Measurements from ENCODE around the gene COMMD9.
A peak's percentile ranks its signal among the peaks of the same experiment; 100 is the strongest.
"Not testable (repeated sequence)": the region's sequence is repeated elsewhere in the genome, so short reads cannot be mapped to it uniquely, and the experiment has no call there.

The COMMD9 gene

GRCh38 chr11:36289226-36289852 is at the start of gene COMMD9:
Gene COMMD9, minus strand, starts transcription at chr11:36289424. Its CDS starts 12 bp downstream, at chr11:36289412.
- peak; percentile 95 for DNase-seq

GRCh38 chr11:36333897-36334296 is 44.7 kb upstream of the COMMD9 start:
- DNase-seq, result peak; percentile 64

- DNase-seq, result peak; percentile 49
Measured at GRCh38 chr11:36333468-36333867, 44.2 kb upstream of the COMMD9 start.

- DNase-seq, result no peak
Measured at GRCh38 chr11:36330411-36330810, 41.2 kb upstream of the COMMD9 start.

- DNase-seq, result peak; percentile 16
Measured at GRCh38 chr11:36328966-36329673, 39.9 kb upstream of the COMMD9 start.

- DNase-seq, result no peak
Measured at GRCh38 chr11:36326524-36327419, 37.5 kb upstream of the COMMD9 start.

- not testable (repeated sequence) for DNase-seq
Measured at GRCh38 chr11:36325403-36325802, 36.2 kb upstream of the COMMD9 start.

- DNase-seq, result not testable (repeated sequence)
Measured at GRCh38 chr11:36324956-36325355, 35.7 kb upstream of the COMMD9 start.

GRCh38 chr11:36317992-36318391 is 28.8 kb upstream of the COMMD9 start:
- no peak for DNase-seq

GRCh38 chr11:36316049-36316448 is 26.8 kb upstream of the COMMD9 start:
- DNase-seq, result no peak

- DNase-seq, result no peak
Measured at GRCh38 chr11:36314434-36314767, 25.2 kb upstream of the COMMD9 start.

- no peak for DNase-seq
Measured at GRCh38 chr11:36313750-36314433, 24.7 kb upstream of the COMMD9 start.

- DNase-seq, result peak; percentile 86
Measured at GRCh38 chr11:36312611-36313472, 23.6 kb upstream of the COMMD9 start.

GRCh38 chr11:36311926-36312595 is 22.8 kb upstream of the COMMD9 start:
- DNase-seq, result peak; percentile 46

GRCh38 chr11:36309779-36310178 is 20.6 kb upstream of the COMMD9 start:
- DNase-seq, result no peak

- no peak for DNase-seq
Measured at GRCh38 chr11:36308577-36308976, 19.4 kb upstream of the COMMD9 start.

- DNase-seq, result no peak
Measured at GRCh38 chr11:36306888-36307287, 17.7 kb upstream of the COMMD9 start.

- DNase-seq, result no peak
Measured at GRCh38 chr11:36305047-36305446, 15.8 kb upstream of the COMMD9 start.

- DNase-seq, result no peak
Measured at GRCh38 chr11:36304351-36304750, 15.1 kb upstream of the COMMD9 start.

- peak; percentile 18 for DNase-seq
Measured at GRCh38 chr11:36300650-36301049, 11.4 kb upstream of the COMMD9 start.

GRCh38 chr11:36296884-36297543 is 7.8 kb upstream of the COMMD9 start:
- DNase-seq, result peak; percentile 88
